GM18868 (cell line): ENCODE results near the gene CD74.

ENCODE experiments used
- ATAC-seq: cut with Tn5 transposase; IDR thresholded peaks from one replicate; pipeline ENCODE4 v1.9.1; 2021; ENCODE audit warnings: mild to moderate bottlenecking, moderate library complexity; ENCODE audit not compliant: unreplicated experiment

CD74 gene

DNA sequence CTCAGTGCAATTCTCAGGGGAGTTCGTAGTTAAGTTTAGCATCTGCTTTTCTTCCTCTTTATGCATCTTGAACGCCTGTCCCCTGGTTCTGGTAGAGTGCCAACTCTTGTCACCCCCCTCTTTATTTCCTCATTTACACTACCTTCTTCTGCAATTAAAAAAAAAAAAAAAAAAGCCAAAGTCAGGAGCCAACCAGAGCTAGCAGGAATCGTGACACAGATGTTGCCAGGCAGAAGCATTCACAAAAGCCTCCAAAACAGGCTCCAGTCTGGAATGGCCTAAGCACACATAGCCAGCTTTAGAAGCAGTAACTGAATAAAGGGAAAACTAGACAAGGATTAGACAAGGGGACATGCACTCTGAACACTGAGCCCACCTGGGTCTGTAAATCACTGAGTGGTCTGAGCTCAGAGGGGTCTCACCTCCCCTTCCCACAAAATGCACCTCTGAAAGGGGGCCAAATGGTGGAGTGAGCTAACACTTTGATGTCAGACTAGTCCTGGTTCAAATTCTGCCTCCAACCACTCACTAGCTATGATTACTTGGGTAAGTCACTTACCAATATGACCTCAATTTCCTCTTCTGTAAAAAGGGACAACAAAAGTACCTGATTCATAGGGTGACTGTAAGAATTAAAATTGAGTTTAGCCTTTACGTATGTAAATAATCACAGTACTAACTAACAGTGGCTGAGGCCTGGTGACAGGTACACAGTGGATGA is 2.0 kb downstream of the CD74 start:
- no peak for ATAC-seq

- peak; percentile 32 for ATAC-seq
Measured at GRCh38 chr5:150409638-150410523, 2.8 kb downstream of the CD74 start.

GRCh38 chr5:150408231-150408943 is 4.3 kb downstream of the CD74 start:
- no peak for ATAC-seq

GRCh38 chr5:150407096-150407720 is 5.5 kb downstream of the CD74 start:
- no peak for ATAC-seq

- ATAC-seq = no peak
Measured at GRCh38 chr5:150406723-150407095, 6.0 kb downstream of the CD74 start.

GRCh38 chr5:150406103-150406722 is 6.5 kb downstream of the CD74 start:
- no peak for ATAC-seq

GRCh38 chr5:150404941-150405816 is 7.5 kb downstream of the CD74 start:
- ATAC-seq = no peak

- ATAC-seq = no peak
Measured at GRCh38 chr5:150404535-150404934, 8.2 kb downstream of the CD74 start.

- ATAC-seq = no peak
Measured at GRCh38 chr5:150404121-150404520, 8.6 kb downstream of the CD74 start.

DNA sequence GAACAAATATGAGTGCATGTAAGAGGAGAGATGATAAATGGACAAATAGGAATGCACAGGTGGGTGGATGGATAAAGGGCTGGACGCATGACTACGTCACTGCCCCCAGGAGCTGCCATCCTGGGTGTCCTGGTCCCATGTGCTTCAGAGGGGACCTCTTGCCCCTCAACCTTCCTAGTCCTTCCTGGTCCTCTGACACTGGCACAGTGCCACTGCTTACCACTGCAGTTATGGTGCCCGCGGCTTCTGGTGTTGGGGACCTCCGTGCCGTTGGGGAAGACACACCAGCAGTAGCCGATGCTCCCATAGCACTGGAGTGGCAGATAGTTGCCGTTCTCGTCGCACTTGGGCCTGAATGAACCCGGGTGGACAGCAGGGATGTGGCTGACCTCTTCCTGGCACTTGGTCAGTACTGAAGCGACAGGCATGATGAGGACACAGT is 9.8 kb downstream of the CD74 start:
- ATAC-seq = no peak

GRCh38 chr5:150402229-150402773 is 10.4 kb downstream of the CD74 start:
- ATAC-seq = no peak

DNA sequence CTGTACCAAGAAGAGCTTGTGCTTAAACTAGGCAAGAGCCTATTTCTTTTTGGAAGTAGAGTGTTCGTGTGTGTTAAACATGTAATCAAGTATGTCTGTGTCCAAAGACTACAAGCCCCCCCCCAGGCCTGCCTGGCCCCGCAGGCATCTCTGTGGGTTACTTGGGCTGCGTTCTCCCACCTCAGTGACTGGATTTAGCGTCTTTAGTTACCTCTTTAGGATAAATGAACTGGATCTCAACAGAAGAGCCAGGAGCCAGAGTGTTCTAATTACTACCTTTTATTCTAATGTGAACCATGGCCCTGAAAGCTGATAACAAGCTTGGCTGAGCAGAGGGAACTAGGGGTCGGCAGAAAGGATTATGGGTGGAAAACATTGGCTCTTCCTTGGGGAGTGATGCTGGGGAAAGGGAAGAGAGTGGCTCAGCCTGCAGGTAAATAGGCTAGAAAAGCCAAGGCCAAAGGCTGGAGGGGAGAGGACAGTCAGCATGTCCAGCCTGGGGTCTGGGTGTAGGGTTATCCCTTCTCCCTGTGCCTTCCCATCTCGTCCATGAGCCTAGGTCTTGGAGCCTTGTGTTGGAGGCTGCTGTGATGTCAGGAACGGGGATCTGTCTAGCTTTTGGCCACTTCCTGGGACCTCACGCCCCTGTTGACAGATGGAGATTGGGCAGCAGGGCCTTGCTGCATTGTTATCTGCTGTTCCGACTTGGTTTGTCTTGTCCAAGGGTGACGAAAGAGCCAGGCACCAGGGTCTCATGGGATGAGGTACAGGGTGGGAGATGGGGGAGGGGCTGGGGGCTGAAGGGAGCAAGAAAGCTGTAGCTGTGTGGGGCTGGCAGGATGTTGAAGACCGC is 11.1 kb downstream of the CD74 start:
- no peak for ATAC-seq

- no peak for ATAC-seq
Measured at GRCh38 chr5:150401076-150401375, 11.7 kb downstream of the CD74 start.

GRCh38 chr5:150400316-150401075 is 12.2 kb downstream of the CD74 start:
- ATAC-seq = no peak

DNA sequence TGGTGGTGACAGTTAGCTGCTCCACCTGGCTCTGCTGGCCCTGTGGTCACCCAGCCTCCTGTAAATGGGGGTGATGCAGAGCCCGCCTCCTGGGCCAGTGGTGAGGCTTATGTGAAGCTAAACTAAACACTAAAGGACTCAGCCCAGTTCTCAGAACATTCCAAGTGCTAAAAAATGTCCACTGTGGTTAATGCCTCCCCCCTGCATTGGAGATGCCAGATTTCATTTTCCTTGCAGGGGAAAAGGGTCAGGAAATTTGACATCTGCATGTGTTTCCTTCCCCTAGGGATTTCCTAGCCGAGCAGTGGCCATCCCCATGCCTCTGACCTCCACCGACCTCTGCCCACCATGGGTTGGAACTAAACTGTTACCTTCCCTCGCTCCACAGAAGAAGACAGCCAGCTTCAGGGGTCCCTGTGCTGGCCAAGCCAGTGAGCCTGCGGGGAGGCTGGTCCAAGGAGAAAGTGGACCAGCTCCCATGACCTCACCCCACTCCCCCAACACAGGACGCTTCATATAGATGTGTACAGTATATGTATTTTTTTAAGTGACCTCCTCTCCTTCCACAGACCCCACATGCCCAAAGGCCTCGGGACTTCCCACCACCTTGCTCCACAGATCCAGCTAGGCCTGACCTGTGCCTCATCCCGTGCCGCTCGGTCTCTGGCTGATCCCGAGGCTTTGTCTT is 13.0 kb downstream of the CD74 start:
- ATAC-seq = peak; percentile 14

DNA sequence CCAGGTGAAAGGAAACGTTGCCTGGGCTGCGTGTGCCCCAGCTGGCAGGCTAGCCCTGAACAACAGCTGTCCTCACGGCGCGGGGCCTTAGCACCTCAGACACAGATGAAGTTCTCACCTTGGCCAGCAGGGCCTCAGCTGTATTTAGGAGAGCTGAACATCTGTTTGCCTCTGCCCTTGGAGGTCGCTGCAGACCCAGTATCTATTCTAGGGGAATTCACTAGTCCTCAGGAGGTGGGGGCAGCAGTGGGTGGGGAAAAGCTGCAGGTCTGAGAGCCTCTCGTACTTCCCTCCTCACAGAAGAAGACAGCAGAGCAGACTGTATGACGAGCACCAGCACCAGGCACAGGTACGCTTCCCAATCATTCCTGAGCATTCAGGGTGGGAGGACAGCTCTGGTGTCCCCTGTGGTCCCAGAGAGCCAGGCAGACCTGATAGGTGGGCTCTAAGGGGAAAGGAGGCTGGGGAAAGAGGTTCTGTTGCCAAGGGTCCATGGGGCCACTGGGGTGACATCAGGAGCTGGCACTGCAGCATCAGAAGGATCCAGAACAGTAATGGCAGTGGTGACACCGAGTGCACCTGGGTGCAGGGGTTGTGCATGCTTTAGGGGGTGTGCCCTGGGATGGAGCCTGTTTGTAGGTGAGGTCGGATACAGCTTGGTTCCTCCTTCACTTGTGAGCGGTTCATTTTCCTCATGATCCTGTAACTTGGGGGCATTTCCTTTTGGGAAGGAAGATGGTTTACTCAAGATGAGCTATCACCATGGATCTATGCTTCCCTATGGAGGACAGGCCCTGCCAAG is 13.8 kb downstream of the CD74 start:
- ATAC-seq = peak; percentile 61
